Inflammatory macrophage treated with lipopolysaccharide for 1 hour (primary cell): ENCODE data around the gene PTH2R.
"Not testable (repeated sequence)": the region's sequence is repeated elsewhere in the genome, so short reads cannot be mapped to it uniquely, and the experiment has no call there.

Experiments
- DNase-seq, 2 donors: peaks; one replicate each; pipeline ENCODE4 v3.0.0-alpha.2; 2020 to 2022

Gene PTH2R

GRCh38 chr2:208489687-208490086, 83.1 kb downstream of the PTH2R start:
- DNase-seq: no peak

GRCh38 chr2:208490492-208490891, 83.9 kb downstream of the PTH2R start:
- no peak for DNase-seq

DNA sequence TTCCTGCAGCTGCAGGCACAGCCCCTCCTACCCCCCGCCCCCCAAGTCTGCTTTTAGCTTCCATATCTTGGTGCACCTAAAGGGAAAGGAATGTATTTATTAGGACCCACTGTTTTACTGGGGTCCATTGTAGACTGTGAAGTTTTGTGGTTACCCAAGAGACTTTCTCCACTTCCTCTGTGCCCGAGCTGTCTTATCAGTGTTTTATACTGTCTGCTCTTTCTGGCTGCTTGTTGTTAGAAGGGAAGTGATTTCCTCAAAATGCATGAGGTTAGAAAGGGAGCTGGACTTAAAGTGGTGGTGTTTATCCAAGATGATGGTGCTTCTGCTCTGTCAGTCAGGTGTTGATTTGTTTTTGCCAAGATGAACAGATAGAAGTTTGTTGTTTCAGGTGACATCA, 85.0 kb downstream of the PTH2R start:
- no peak for DNase-seq

- DNase-seq: no peak
Measured at GRCh38 chr2:208492069-208492468, 85.5 kb downstream of the PTH2R start.

DNA sequence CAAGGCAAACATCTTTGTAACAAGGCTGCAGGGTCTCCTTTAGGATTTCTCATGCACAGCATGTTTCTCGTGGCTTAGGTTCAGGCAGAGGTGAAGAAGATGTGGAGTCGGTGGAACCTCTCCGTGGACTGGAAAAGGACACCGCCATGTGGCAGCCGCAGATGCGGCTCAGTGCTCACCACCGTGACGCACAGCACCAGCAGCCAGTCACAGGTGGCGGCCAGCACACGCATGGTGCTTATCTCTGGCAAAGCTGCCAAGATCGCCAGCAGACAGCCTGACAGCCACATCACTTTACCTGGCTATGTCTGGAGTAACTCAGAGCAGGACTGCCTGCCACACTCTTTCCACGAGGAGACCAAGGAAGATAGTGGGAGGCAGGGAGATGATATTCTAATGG, 86.6 kb downstream of the PTH2R start:
- DNase-seq: no peak

DNA sequence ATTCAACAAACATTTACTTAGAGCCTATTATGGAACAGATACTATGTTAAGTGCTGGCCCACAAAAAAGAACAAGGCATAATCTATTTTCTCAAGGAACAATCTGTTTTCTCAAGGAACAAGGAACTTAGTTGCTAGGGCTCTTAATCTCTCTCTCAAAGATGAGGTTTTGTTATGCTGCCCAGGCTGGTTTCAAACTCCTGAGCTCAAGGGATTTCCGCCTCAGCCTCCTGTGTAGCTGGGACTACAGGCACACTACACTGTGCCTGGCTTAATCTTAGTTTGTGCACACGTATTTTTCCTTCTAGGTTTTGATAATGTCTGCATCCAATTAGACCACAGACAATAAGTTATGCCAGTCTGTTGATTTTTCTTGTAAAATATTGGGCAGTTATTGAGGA, 89.5 kb downstream of the PTH2R start:
- DNase-seq: no peak

GRCh38 chr2:208501206-208501605, 94.6 kb downstream of the PTH2R start:
- DNase-seq: no peak

DNA sequence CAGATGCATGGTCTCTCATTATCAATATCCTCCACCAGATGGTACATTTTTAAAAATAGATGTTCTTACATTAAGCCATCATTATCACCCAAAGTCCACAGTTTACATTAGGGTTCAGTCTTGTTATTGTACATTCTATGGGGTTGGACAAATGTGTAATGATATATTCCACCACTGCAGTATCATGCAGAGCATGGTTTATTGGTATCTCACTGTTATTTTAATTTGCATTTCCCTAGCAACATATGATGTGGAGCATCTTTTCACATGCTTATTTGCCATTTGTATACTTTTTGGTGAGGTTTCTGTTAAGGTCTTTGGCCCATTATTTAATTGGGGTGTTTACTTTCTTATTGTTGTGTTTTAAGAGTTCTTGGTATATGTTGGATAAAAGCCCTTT, 95.7 kb downstream of the PTH2R start:
- no peak for DNase-seq

GRCh38 chr2:208505365-208505764, 98.8 kb downstream of the PTH2R start:
- DNase-seq: not testable (repeated sequence)

- DNase-seq: no peak
Measured at GRCh38 chr2:208509586-208509985, 103.0 kb downstream of the PTH2R start.

- no peak for DNase-seq
Measured at GRCh38 chr2:208511016-208511415, 104.4 kb downstream of the PTH2R start.

GRCh38 chr2:208511573-208511972, 105.0 kb downstream of the PTH2R start:
- DNase-seq: no peak

DNA sequence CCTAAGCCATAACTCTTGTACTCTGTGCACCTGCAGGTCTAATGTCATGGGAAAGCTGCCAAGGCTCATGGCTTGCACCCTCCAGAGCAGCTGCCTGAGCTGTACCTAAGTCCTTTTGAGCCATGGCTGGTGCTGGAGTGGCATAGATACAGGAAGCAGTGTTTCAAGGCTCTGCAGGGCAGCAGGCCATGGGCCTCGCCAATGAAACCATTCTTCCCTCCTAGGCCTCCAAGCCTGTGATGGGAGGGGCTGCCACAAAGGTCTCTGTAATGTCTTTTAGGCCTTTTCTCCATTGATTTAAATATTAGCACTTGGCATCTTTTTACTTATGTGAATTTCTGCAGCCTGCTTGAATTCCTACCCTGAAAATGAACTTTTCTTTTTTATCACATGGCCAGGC, 108.5 kb downstream of the PTH2R start:
- no peak for DNase-seq

DNA sequence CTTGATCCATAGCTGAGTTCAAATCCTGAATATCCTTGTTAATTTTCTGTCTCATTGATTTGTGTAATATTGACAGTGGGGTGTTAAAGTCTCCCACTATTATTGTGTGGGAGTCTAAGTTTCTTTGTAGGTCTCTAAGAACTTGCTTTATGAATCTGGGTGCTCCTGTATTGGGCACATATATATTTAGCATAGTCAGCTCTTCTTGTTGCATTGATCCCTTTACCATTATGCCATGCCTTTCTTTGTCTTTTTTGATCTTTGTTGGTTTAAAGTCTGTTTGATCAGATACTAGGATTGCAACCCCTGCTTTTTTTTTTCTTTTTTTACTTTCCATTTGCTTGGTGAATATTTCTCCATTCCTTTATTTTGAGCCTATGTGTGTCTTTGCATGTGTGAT, 116.5 kb downstream of the PTH2R start:
- not testable (repeated sequence) for DNase-seq

DNA sequence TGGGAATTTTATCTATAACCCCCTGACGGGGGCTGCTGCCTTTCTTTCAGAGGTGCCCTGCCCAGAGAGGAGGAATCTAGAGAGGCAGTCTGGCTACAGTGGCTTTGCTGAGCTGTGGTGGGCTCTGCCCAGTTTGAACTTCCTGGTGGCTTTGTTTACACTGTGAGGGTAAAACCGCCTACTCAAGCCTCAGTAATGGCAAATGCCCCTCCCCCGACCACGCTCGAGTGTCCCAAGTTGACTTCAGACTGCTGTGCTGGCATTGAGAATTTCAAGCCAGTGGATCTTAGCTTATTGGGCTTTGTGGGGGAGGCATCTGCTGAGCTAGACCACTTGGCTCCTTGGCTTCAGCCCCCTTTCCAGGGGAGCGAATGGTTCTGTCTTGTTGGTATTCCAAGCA, 118.6 kb downstream of the PTH2R start:
- DNase-seq: not testable (repeated sequence)

DNA sequence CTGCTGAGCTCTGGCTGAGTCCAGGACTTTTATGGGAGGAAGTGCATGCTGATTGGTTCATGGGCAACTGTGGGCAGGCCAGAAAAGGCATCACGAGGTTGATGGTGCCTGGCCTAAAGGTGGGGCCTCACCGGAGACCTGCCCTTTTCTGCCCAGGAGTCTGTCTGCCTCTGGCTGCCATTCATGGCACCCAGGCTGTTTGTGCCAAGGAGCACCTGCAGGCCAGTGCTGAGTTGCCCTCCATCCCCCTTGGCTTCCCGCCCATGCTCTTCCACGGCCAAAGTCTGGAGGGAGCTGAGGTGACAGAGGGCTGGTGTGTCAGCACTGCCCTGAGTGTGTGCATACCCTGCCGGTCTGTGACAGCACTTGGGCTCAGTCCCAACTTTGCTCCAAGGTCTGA, 123.2 kb downstream of the PTH2R start:
- no peak for DNase-seq

DNA sequence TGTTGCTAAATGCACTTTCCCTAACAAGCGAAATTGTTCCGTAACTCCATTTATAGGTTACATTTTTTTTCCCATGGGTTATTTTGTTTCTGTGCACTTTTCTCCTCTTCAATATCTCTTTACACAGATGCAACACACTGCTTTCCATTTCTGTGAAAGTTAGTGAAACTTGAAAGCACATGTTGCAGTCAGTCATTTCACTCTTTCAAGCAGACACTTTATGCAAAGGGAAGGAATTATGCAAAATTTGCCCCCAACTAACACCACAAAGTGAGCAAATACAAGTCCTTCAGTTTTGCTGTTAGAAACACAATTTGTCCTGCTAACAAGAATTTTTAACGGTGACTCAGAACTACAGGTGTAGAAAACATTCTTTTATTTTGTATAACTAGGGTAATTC, 124.8 kb downstream of the PTH2R start:
- DNase-seq: no peak

GRCh38 chr2:208535578-208535977, 129.0 kb downstream of the PTH2R start:
- not testable (repeated sequence) for DNase-seq

- no peak for DNase-seq
Measured at GRCh38 chr2:208541461-208541988, 134.9 kb downstream of the PTH2R start.

GRCh38 chr2:208541989-208542464, 135.4 kb downstream of the PTH2R start:
- no peak for DNase-seq

- no peak for DNase-seq
Measured at GRCh38 chr2:208542465-208543041, 136.0 kb downstream of the PTH2R start.
